Smooth muscle cell (in vitro differentiated cells): Measurements from ENCODE around the gene RBM14. TPM values are rescaled to one million over a fixed set of nuclear protein-coding genes. Genes with fewer than 3 reads are reported as not detected.
"Not testable (repeated sequence)": the region's sequence is repeated elsewhere in the genome, so short reads cannot be mapped to it uniquely, and the experiment has no call there.

Source experiments
- DNase-seq: peaks from one replicate; lab custom pipeline; 2025; ENCODE audit not compliant: unreplicated experiment; lab: John Stamatoyannopoulos, UW
- H2AFZ ChIP-seq: fragments of 200-600 bp; sonication (generic); 2 replicates; pipeline ENCODE4 v1.6.0; 2016; ENCODE audit warnings: antibody characterized with exemption, low read depth, mild to moderate bottlenecking
- H3F3A ChIP-seq: fragments of 200-600 bp; sonication (generic); 2 replicates; pipeline ENCODE4 v1.6.0; 2017; ENCODE audit warnings: antibody characterized with exemption, low read depth
- H3K27ac ChIP-seq: fragments of 200-600 bp; sonication (generic); 2 replicates; pipeline ENCODE4 v1.5.1; 2016; ENCODE audit warnings: low read depth, mild to moderate bottlenecking
- H3K27me3 ChIP-seq: fragments of 200-600 bp; sonication (generic); 2 replicates; pipeline ENCODE4 v1.6.1; 2016; ENCODE audit warnings: low read depth, mild to moderate bottlenecking
- H3K36me3 ChIP-seq: fragments of 200-600 bp; sonication (generic); 2 replicates; pipeline ENCODE4 v1.5.1; 2016; ENCODE audit warnings: low read depth
- H3K4me1 ChIP-seq: fragments of 200-600 bp; sonication (generic); 2 replicates; pipeline ENCODE4 v1.5.1; 2016; ENCODE audit warnings: low read depth
- H3K4me2 ChIP-seq: fragments of 200-600 bp; sonication (generic); 2 replicates; pipeline ENCODE4 v1.6.0; 2016; ENCODE audit warnings: mild to moderate bottlenecking
- H3K4me3 ChIP-seq: fragments of 200-600 bp; sonication (generic); 2 replicates; pipeline ENCODE4 v1.5.1; 2016; ENCODE audit warnings: mild to moderate bottlenecking
- H3K79me2 ChIP-seq: fragments of 200-600 bp; sonication (generic); 2 replicates; pipeline ENCODE4 v1.6.0; 2016; ENCODE audit warnings: low read depth, mild to moderate bottlenecking
- H3K9ac ChIP-seq: fragments of 200-600 bp; sonication (generic); 2 replicates; pipeline ENCODE4 v1.6.0; 2016; ENCODE audit warnings: low read depth
- H3K9me3 ChIP-seq: fragments of 200-600 bp; sonication (generic); replicated peaks from 2 replicates; pipeline ENCODE4 v1.5.1; 2016; ENCODE audit warnings: low read depth
- H4K20me1 ChIP-seq: fragments of 200-600 bp; sonication (generic); 2 replicates; pipeline ENCODE4 v1.6.0; 2016; ENCODE audit warnings: low read depth
- CTCF ChIP-seq: fragments of 200-600 bp; sonication (generic); IDR thresholded peaks from 2 replicates; pipeline ENCODE4 v1.5.1; 2017; ENCODE audit warnings: borderline replicate concordance, mild to moderate bottlenecking, antibody characterized with exemption; ENCODE audit not compliant: insufficient read depth, poor library complexity, severe bottlenecking
- WGBS: methylation state at CpG from one replicate; pipeline ENCODE4 v1.1.7; 2016; ENCODE audit warnings: low lambda C conversion rate; 5-methylcytosine and 5-hydroxymethylcytosine counted together
- polyA plus RNA-seq: library from polyadenylated mRNA; unstranded; fragments of >200 nt; fragmentation: Nextera tagmentation; extraction: Ambion mirVana; gene quantifications from 2 replicates; pipeline ENCODE4 v1.2.1, GENCODE V29; 2016
- total RNA-seq: library from RNA; depleted of rRNA; stranded (reverse); fragments of >200 nt; gene quantifications from 2 replicates; pipeline ENCODE4 v1.2.3, GENCODE V29; 2014

The RBM14 gene
- total and polyA plus RNA-seq, 2 experiments from 2014 or later: 34.4 to 41.1 TPM

- no peak overlapping the region for H3K4me2 ChIP-seq
- WGBS: 98% methylated on average over 6 of the region's 6 CpGs
- H3K4me3 ChIP-seq: no peak overlapping the region
- H3F3A ChIP-seq: no peaks in the 10 kb centered on the region
- H3K27ac ChIP-seq: no peak overlapping the region
- no peaks in the 10 kb centered on the region for H3K4me1 ChIP-seq
- no peaks in the 10 kb centered on the region for H3K9me3 ChIP-seq
- peaks cover 5% of the 10 kb centered on the region for H4K20me1 ChIP-seq
- no peak for TF ChIP-seq CTCF
- no peak overlapping the region for H2AFZ ChIP-seq
- no peaks in the 10 kb centered on the region for H3K36me3 ChIP-seq
- H3K9ac ChIP-seq: no peak overlapping the region
- DNase-seq: no peak
- no peaks in the 10 kb centered on the region for H3K79me2 ChIP-seq
- no peaks in the 10 kb centered on the region for H3K27me3 ChIP-seq
Measured at GRCh38 chr11:66603072-66603471, 13.4 kb upstream of the RBM14 start.

GRCh38 chr11:66604155-66604554, 12.3 kb upstream of the RBM14 start:
- H2AFZ ChIP-seq: no peak overlapping the region
- no peak overlapping the region for H3K4me2 ChIP-seq
- no peaks in the 10 kb centered on the region for H3K79me2 ChIP-seq
- no peaks in the 10 kb centered on the region for H3K36me3 ChIP-seq
- H3F3A ChIP-seq: no peaks in the 10 kb centered on the region
- H4K20me1 ChIP-seq: peaks cover 5% of the 10 kb centered on the region
- H3K27ac ChIP-seq: no peak overlapping the region
- H3K27me3 ChIP-seq: no peaks in the 10 kb centered on the region
- WGBS: 94% methylated on average over 5 of the region's 5 CpGs
- no peaks in the 10 kb centered on the region for H3K9me3 ChIP-seq
- no peak for TF ChIP-seq CTCF
- no peak overlapping the region for H3K9ac ChIP-seq
- no peak overlapping the region for H3K4me3 ChIP-seq
- DNase-seq: no peak
- no peaks in the 10 kb centered on the region for H3K4me1 ChIP-seq

- DNase-seq, H3K27me3 ChIP-seq, H3F3A ChIP-seq, H2AFZ ChIP-seq, H4K20me1 ChIP-seq, H3K9me3 ChIP-seq, H3K4me1 ChIP-seq, H3K9ac ChIP-seq, H3K36me3 ChIP-seq, H3K4me3 ChIP-seq, H3K4me2 ChIP-seq, H3K27ac ChIP-seq, H3K79me2 ChIP-seq: not testable (repeated sequence)
- WGBS: 96% methylated on average over 3 of the region's 3 CpGs
Measured at GRCh38 chr11:66606608-66607007, 9.8 kb upstream of the RBM14 start.

DNA sequence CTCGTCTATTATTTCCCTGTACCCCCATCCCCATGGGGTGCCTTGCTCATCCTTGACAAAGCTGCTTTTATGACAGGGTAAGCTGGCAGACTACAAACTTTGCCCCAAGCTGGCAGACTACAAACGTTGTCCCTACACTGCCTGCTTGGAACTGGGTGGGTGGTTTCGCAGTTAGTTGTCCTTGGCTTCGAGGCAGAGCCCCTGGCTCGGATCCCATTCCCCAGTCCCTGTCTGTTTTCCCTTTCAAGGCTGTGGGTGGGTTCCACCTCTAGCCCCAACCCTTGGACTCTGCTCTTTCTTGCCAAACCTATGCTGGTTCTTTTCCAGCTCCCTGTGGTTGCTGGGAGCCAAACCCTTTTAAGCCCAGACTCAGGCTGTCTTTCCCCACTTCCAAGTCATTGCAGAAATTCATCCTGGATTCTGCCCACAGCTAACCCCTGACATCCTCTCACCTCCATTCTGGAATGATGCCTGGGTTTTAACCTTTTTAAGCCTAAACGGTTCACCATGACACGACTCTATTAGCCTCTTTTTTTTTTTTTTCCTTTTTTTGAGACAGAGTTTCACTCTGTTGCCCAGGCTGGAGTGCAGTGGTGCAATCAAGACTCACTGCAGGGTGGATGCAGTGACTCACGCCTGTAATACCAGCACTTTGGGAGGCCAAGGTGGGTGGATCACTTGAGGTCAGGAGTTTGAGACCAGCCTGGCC, 9.2 kb upstream of the RBM14 start:
- no peak for TF ChIP-seq CTCF
- Histone ChIP-seq H2AFZ (no peak overlapping the region), H3K79me2 (no peaks in the 10 kb centered on the region), H3K4me1 (no peaks in the 10 kb centered on the region), H3K27me3 (no peaks in the 10 kb centered on the region), H3K9ac (no peak overlapping the region), H4K20me1 (no peaks in the 10 kb centered on the region), H3F3A (no peaks in the 10 kb centered on the region), H3K9me3 (no peaks in the 10 kb centered on the region), H3K4me3 (no peak overlapping the region), H3K27ac (no peak overlapping the region), H3K36me3 (no peaks in the 10 kb centered on the region), H3K4me2 (no peak overlapping the region)
- 91% methylated on average over 8 of the region's 8 CpGs for WGBS
- no peak for DNase-seq
